ENCODE results near the gene NOL9. TPM values are rescaled to one million over a fixed set of nuclear protein-coding genes. Genes with fewer than 3 reads are reported as not detected.

NOL9 gene
- total and polyA plus RNA-seq, 9 of the 15 experiments (the other 6 are each of a cell fraction or from before 2014, with no cell fraction given) = 5.6 to 76.5 (median 47.3) TPM

DNA sequence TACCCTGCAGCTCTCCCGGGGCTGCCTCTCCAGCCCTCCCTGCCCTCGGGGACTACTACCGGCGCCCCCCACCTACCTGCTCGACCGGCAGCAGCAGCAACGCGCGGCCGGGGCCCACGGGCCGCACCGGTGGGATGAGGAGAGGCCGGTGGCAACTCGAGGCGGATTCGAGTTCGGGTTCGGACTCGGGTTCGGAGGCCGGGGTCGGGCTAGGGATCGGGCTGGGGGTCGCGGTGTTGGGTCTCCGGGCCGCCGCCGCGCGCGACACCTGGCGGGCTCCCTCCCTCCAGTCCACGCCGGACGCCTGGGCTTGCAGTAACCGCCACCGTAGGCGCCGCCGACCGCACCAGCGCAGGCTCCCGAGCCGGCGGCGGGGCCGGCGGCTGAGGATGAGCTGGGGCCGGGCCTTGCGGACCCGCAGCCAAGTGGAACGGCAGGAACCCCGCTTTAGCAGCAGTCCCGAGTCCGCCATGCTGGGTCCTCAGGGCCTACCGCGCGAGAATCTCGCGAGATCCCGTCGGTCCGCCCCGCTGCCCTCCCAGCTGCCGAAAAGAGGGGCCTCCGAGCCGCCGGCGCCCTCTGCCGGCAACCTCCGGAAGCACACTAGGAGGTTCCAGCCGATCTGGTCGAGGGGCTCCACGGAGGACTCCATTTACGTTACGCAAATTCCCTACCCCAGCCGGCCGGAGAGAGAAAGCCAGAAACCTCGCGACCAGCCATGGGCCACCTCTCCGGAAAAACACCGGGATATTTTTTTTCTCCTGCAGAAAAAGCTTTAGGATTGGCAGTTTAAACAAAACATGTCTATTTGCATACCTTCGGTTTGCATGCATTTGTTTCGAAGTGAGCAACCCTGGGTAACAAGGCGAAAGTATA is at the start of gene NOL9 (continued):
- TF ChIP-seq KDM5B (IDR thresholded peaks at IDR 0.05; ENCODE audit: insufficient replicate concordance, low read depth, low read length) (peak; percentile 96), GTF2E2 (tag; IDR thresholded peaks at IDR 0.05) (peak; percentile 96; the same call in 1 of the 2 replicates), POLR2G (IDR thresholded peaks at IDR 0.05; ENCODE audit: low read depth, low read length) (peak; percentile 99), ZNF57 (CRISPR knock-in tag; IDR thresholded peaks at IDR 0.05) (0 out of 2 replicates have a peak, but pooled peaks have one; percentile 63), KDM1A (IDR thresholded peaks at IDR 0.05) (no peak), PYGO2 (tag; IDR thresholded peaks at IDR 0.05) (no peak), HDAC8 (tag; IDR thresholded peaks at IDR 0.05) (peak; percentile 83; the same call in 1 of the 2 replicates), PRMT5 (CRISPR knock-in tag; IDR thresholded peaks at IDR 0.05) (no peak), SMAD2 (IDR thresholded peaks at IDR 0.05; ENCODE audit: low read depth, low read length) (no peak), MXI1 (IDR thresholded peaks at IDR 0.05; ENCODE audit: low read depth, low read length) (peak; percentile 90), MTA3 (IDR thresholded peaks at IDR 0.05; ENCODE audit: borderline replicate concordance) (peak; percentile 93; the same call in 1 of the 2 replicates), TAL1 (IDR thresholded peaks at IDR 0.05) (no peak), GATAD2B (IDR thresholded peaks at IDR 0.05; ENCODE audit: borderline replicate concordance) (no peak; the same call in 1 of the 2 replicates), DACH1 (IDR thresholded peaks at IDR 0.05; ENCODE audit: partially characterized antibody) (peak; percentile 81), HDAC6 (IDR thresholded peaks at IDR 0.05; ENCODE audit: low read depth, low read length) (no peak), RBM22 (IDR thresholded peaks at IDR 0.05; ENCODE audit: low read depth, low read length, poor library complexity, severe bottlenecking) (peak; percentile 76), TAF1 (IDR thresholded peaks at IDR 0.05; ENCODE audit: control insufficient read depth, extremely low read depth, insufficient read depth, low read length, severe bottlenecking) (peak; percentile 94), POLR2AphosphoS5 (IDR thresholded peaks at IDR 0.05; ENCODE audit: control insufficient read depth, insufficient read depth, low read depth, low read length) (peak; percentile 86; the same call in 1 of the 2 replicates), ETV6 (IDR thresholded peaks at IDR 0.05; ENCODE audit: borderline replicate concordance in 1 of 2, low read depth in 2 of 2, low read length in 1 of 2) (no peak), ETV6 (CRISPR knock-in tag; IDR thresholded peaks at IDR 0.05; ENCODE audit: borderline replicate concordance) (0 out of 2 replicates have a peak, but pooled peaks have one; percentile 25), PHF21A (IDR thresholded peaks at IDR 0.05; ENCODE audit: borderline replicate concordance, low read depth) (peak; percentile 51; the same call in 1 of the 2 replicates)
- TF ChIP-seq, protein P1, sequence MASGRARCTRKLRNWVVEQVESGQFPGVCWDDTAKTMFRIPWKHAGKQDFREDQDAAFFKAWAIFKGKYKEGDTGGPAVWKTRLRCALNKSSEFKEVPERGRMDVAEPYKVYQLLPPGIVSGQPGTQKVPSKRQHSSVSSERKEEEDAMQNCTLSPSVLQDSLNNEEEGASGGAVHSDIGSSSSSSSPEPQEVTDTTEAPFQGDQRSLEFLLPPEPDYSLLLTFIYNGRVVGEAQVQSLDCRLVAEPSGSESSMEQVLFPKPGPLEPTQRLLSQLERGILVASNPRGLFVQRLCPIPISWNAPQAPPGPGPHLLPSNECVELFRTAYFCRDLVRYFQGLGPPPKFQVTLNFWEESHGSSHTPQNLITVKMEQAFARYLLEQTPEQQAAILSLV (tag; IDR thresholded peaks at IDR 0.05) = no peak
- TF ChIP-seq, protein P2, sequence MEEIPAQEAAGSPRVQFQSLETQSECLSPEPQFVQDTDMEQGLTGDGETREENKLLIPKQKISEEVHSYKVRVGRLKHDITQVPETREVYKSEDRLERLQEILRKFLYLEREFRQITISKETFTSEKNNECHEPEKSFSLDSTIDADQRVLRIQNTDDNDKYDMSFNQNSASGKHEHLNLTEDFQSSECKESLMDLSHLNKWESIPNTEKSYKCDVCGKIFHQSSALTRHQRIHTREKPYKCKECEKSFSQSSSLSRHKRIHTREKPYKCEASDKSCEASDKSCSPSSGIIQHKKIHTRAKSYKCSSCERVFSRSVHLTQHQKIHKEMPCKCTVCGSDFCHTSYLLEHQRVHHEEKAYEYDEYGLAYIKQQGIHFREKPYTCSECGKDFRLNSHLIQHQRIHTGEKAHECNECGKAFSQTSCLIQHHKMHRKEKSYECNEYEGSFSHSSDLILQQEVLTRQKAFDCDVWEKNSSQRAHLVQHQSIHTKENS (CRISPR knock-in tag; IDR thresholded peaks at IDR 0.05) = no peak
- TF ChIP-seq, protein P3, sequence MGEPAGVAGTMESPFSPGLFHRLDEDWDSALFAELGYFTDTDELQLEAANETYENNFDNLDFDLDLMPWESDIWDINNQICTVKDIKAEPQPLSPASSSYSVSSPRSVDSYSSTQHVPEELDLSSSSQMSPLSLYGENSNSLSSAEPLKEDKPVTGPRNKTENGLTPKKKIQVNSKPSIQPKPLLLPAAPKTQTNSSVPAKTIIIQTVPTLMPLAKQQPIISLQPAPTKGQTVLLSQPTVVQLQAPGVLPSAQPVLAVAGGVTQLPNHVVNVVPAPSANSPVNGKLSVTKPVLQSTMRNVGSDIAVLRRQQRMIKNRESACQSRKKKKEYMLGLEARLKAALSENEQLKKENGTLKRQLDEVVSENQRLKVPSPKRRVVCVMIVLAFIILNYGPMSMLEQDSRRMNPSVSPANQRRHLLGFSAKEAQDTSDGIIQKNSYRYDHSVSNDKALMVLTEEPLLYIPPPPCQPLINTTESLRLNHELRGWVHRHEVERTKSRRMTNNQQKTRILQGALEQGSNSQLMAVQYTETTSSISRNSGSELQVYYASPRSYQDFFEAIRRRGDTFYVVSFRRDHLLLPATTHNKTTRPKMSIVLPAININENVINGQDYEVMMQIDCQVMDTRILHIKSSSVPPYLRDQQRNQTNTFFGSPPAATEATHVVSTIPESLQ (CRISPR knock-in tag; IDR thresholded peaks at IDR 0.05) = peak; percentile 78; the same call in 1 of the 2 replicates
